AG20443 (cell line): ENCODE data around the gene CHST1.

Experiments
- DNase-seq: peaks from one replicate; pipeline ENCODE4 v3.0.0; 2012; ENCODE audit warnings: low spot score, mixed read lengths

CHST1 gene

GRCh38 chr11:45659818-45660160, 5.6 kb downstream of the CHST1 start:
- DNase-seq, result no peak

GRCh38 chr11:45659031-45659817, 6.2 kb downstream of the CHST1 start:
- DNase-seq, result no peak

GRCh38 chr11:45658292-45658991, 7.0 kb downstream of the CHST1 start:
- DNase-seq, result peak; percentile 60

GRCh38 chr11:45657496-45658260, 7.7 kb downstream of the CHST1 start:
- DNase-seq, result no peak

- DNase-seq, result no peak
Observed at GRCh38 chr11:45655831-45656230, 9.6 kb downstream of the CHST1 start.

GRCh38 chr11:45655347-45655756, 10.1 kb downstream of the CHST1 start:
- peak; percentile 90 for DNase-seq

GRCh38 chr11:45655012-45655283, 10.5 kb downstream of the CHST1 start:
- DNase-seq, result no peak

- no peak for DNase-seq
Observed at GRCh38 chr11:45654231-45655011, 11.0 kb downstream of the CHST1 start.

GRCh38 chr11:45653277-45653676, 12.1 kb downstream of the CHST1 start:
- DNase-seq, result no peak

GRCh38 chr11:45652781-45653180, 12.6 kb downstream of the CHST1 start:
- peak; percentile 85 for DNase-seq

- no peak for DNase-seq
Observed at GRCh38 chr11:45651841-45652749, 13.3 kb downstream of the CHST1 start.

- no peak for DNase-seq
Observed at GRCh38 chr11:45651156-45651555, 14.3 kb downstream of the CHST1 start.

- DNase-seq, result no peak
Observed at GRCh38 chr11:45650166-45651095, 15.0 kb downstream of the CHST1 start.

GRCh38 chr11:45649544-45650165, 15.8 kb downstream of the CHST1 start:
- DNase-seq, result no peak

GRCh38 chr11:45648931-45649330, 16.5 kb downstream of the CHST1 start:
- DNase-seq, result no peak

GRCh38 chr11:45647786-45648185, 17.6 kb downstream of the CHST1 start:
- no peak for DNase-seq

GRCh38 chr11:45647329-45647728, 18.1 kb downstream of the CHST1 start:
- DNase-seq, result no peak

GRCh38 chr11:45646275-45646927, 19.0 kb downstream of the CHST1 start:
- no peak for DNase-seq
